Nephron (organoid): ENCODE data around the gene CTF1.
A peak's percentile ranks its signal among the peaks of the same experiment; 100 is the strongest.

Experiments used
- H3K27ac Mint-ChIP-seq, 3 experiments: 2 replicates each; pipeline ENCODE4 v1.8.0; 2020; ENCODE audit warnings: mixed read lengths in 3 of 3, mild to moderate bottlenecking in 2 of 3, moderate library complexity in 1 of 3
- H3K27me3 Mint-ChIP-seq: 2 replicates; pipeline ENCODE4 v1.8.0; 2021; ENCODE audit warnings: low read depth, mild to moderate bottlenecking, moderate library complexity, mixed read lengths
- H3K36me3 Mint-ChIP-seq: 2 replicates; pipeline ENCODE4 v1.8.0; 2020; ENCODE audit warnings: low read depth, mixed read lengths
- H3K4me1 Mint-ChIP-seq: 2 replicates; pipeline ENCODE4 v1.8.0; 2020; ENCODE audit warnings: mixed read lengths
- H3K4me3 Mint-ChIP-seq, 3 experiments: 2 replicates each; pipeline ENCODE4 v1.8.0; 2020; ENCODE audit warnings: mild to moderate bottlenecking in 3 of 3, mixed read lengths in 3 of 3, moderate library complexity in 2 of 3
- H3K9me3 Mint-ChIP-seq: 2 replicates; pipeline ENCODE4 v1.8.0; 2020; ENCODE audit warnings: mixed read lengths
- CTCF ChIP-seq, 3 experiments: fragments of 200-600 bp; sonication (generic); IDR thresholded peaks; one replicate each; pipeline ENCODE4 v1.5.0; 2021; ENCODE audit warnings: antibody characterized with exemption in 3 of 3; ENCODE audit not compliant: unreplicated experiment in 3 of 3

Gene CTF1

GRCh38 chr16:30874821-30875717, 21.3 kb upstream of the CTF1 start:
- Mint-ChIP-seq H3K4me3 (peak overlapping the region; percentile 95 to 98 (median 96)), H3K4me1 (peaks cover 14% of the 10 kb centered on the region), H3K27me3 (no peaks in the 10 kb centered on the region), H3K9me3 (no peaks in the 10 kb centered on the region), H3K27ac (peak overlapping the region; percentile 99 to 100 (median 99)), H3K36me3 (peaks cover 21% of the 10 kb centered on the region)
- no peak for TF ChIP-seq CTCF (IDR thresholded peaks at IDR 0.05; ENCODE audit: unreplicated experiment in 3 of 3)

- Mint-ChIP-seq H3K4me3 (peak overlapping the region; percentile 95 to 98 (median 96)), H3K36me3 (peaks cover 26% of the 10 kb centered on the region), H3K4me1 (peaks cover 14% of the 10 kb centered on the region), H3K9me3 (no peaks in the 10 kb centered on the region), H3K27me3 (no peaks in the 10 kb centered on the region), H3K27ac (peak overlapping the region; percentile 99 to 100 (median 99))
- TF ChIP-seq CTCF (IDR thresholded peaks at IDR 0.05; ENCODE audit: unreplicated experiment in 3 of 3): no peak
These were observed 20.3 kb upstream of the CTF1 start for GRCh38 chr16:30875871-30876801.

GRCh38 chr16:30876867-30877266, 19.5 kb upstream of the CTF1 start:
- TF ChIP-seq CTCF (IDR thresholded peaks at IDR 0.05; ENCODE audit: unreplicated experiment in 3 of 3): no peak
- Mint-ChIP-seq H3K9me3 (no peaks in the 10 kb centered on the region), H3K27me3 (no peaks in the 10 kb centered on the region), H3K4me1 (peaks cover 14% of the 10 kb centered on the region), H3K4me3 (peak overlapping the region; percentile 95 to 98 (median 96)), H3K27ac (peak overlapping the region; percentile 99 to 100 (median 99)), H3K36me3 (peaks cover 32% of the 10 kb centered on the region)

GRCh38 chr16:30882429-30883310, 13.7 kb upstream of the CTF1 start:
- no peaks in the 10 kb centered on the region for H3K27me3 Mint-ChIP-seq
- H3K36me3 Mint-ChIP-seq: peaks cover 42% of the 10 kb centered on the region
- H3K9me3 Mint-ChIP-seq: no peaks in the 10 kb centered on the region
- peaks cover 10% of the 10 kb centered on the region for H3K4me1 Mint-ChIP-seq
- TF ChIP-seq CTCF (IDR thresholded peaks at IDR 0.05; ENCODE audit: unreplicated experiment in 3 of 3): no peak
- H3K27ac Mint-ChIP-seq: peak overlapping the region; percentile 25 to 96 (median 49)
- H3K4me3 Mint-ChIP-seq: peak overlapping the region in 1 of 3 experiments; percentile 6

GRCh38 chr16:30884760-30885159, 11.7 kb upstream of the CTF1 start:
- TF ChIP-seq CTCF (IDR thresholded peaks at IDR 0.05; ENCODE audit: unreplicated experiment in 3 of 3): no peak
- Mint-ChIP-seq H3K9me3 (no peaks in the 10 kb centered on the region), H3K27me3 (no peaks in the 10 kb centered on the region)

More at GRCh38 chr16:30884760-30885159, 11.7 kb upstream of the CTF1 start:
- H3K4me1 Mint-ChIP-seq: peaks cover 13% of the 10 kb centered on the region
- H3K4me3 Mint-ChIP-seq: no peak overlapping the region
- peaks cover 43% of the 10 kb centered on the region for H3K36me3 Mint-ChIP-seq
- no peak overlapping the region for H3K27ac Mint-ChIP-seq
